Gastrocnemius medialis (tissue), 4 donors: ENCODE results near the gene UPK3BL2. TPM values are rescaled to one million over a fixed set of nuclear protein-coding genes. Genes with fewer than 3 reads are reported as not detected.
"Not testable (repeated sequence)": the region's sequence is repeated elsewhere in the genome, so short reads cannot be mapped to it uniquely, and the experiment has no call there.

Experiments
- ATAC-seq, 2 donors: fragments of 150-250 bp; one replicate each; pipeline ENCODE4 v1.9.1; 2016
- DNase-seq, 2 donors: peaks; one replicate each; pipeline ENCODE4 v3.0.0-alpha.2; 2019
- H3K27ac ChIP-seq, 4 donors: fragments of 200-600 bp; sonication (generic); 1 replicate in 1 of 4; 2 replicates in 3 of 4; pipeline ENCODE4 v1.5.1; 2016 to 2018; ENCODE audit warnings: mild to moderate bottlenecking in 2 of 4, moderate library complexity in 1 of 4
- H3K27me3 ChIP-seq, 3 donors: fragments of 200-600 bp; sonication (generic) in 2 of 3; 1 replicate in 1 of 3; 2 replicates in 2 of 3; pipeline versions ENCODE4 v1.5.1 to v1.6.0; 2016 to 2019; ENCODE audit warnings: mild to moderate bottlenecking in 1 of 3, moderate library complexity in 1 of 3
- H3K36me3 ChIP-seq, 2 donors: fragments of 200-600 bp; sonication (generic) in 1 of 2; one replicate each; pipeline ENCODE4 v1.5.1; 2017 to 2018
- H3K4me1 ChIP-seq, 2 donors: fragments of 200-600 bp; sonication (generic) in 1 of 2; one replicate each; pipeline ENCODE4 v1.5.1; 2016 to 2017; ENCODE audit warnings: mild to moderate bottlenecking in 2 of 2
- H3K4me3 ChIP-seq, 4 donors: fragments of 200-600 bp; sonication (generic) in 3 of 4; 1 replicate in 1 of 4; 2 replicates in 3 of 4; pipeline ENCODE4 v1.5.1; 2016 to 2019; ENCODE audit warnings: mild to moderate bottlenecking in 2 of 4
- H3K9me3 ChIP-seq, 3 donors: fragments of 200-600 bp; sonication (generic) in 2 of 3; 1 replicate in 1 of 3; 2 replicates in 2 of 3; pipeline ENCODE4 v1.5.1; 2016 to 2019
- POLR2A ChIP-seq, 2 donors: fragments of 450-650 bp; IDR thresholded peaks; one replicate each; pipeline ENCODE4 v1.6.1; 2017; ENCODE audit warnings: antibody characterized with exemption in 2 of 2, mild to moderate bottlenecking in 2 of 2, moderate library complexity in 2 of 2
- in situ Hi-C, 4 donors: fragments of 200-750 bp; cut with MboI; loops; one replicate each; pipeline versions ENCODE4 v1.15.0 to v1.8.0; 2017; ENCODE audit warnings: low sequenced_read_pairs in 4 of 4
- intact Hi-C: fragments of 100-400 bp; cut with DNase I; formaldehyde crosslinking; loops from one replicate; pipeline ENCODE4 v1.15.1; 2023; ENCODE audit warnings: low total_unique reads
- total RNA-seq, 4 donors: library from RNA; depleted of rRNA; stranded (reverse); fragments of >200 nt; gene quantifications; one replicate each; pipeline versions ENCODE4 v1.1.0 to v1.2.3, GENCODE V29; 2016
- TF ChIP-seq, protein P1 (sequence below), 5 experiments: fragments of 450-650 bp in 3 of 5; fragments of 200-600 bp in 2 of 5; sonication (generic) in 2 of 5; IDR thresholded peaks in 4 of 5; conservative IDR thresholded peaks in 1 of 5; 1 replicate in 4 of 5; 2 replicates in 1 of 5; pipeline ENCODE4 v1.5.1; 2016 to 2019; ENCODE audit warnings: antibody characterized with exemption in 5 of 5, mild to moderate bottlenecking in 3 of 5, moderate library complexity in 3 of 5

Gene UPK3BL2
- total RNA-seq, 4 donors from 2014 or later = 1.6 to 3.0 TPM; not detected in 2

DNA sequence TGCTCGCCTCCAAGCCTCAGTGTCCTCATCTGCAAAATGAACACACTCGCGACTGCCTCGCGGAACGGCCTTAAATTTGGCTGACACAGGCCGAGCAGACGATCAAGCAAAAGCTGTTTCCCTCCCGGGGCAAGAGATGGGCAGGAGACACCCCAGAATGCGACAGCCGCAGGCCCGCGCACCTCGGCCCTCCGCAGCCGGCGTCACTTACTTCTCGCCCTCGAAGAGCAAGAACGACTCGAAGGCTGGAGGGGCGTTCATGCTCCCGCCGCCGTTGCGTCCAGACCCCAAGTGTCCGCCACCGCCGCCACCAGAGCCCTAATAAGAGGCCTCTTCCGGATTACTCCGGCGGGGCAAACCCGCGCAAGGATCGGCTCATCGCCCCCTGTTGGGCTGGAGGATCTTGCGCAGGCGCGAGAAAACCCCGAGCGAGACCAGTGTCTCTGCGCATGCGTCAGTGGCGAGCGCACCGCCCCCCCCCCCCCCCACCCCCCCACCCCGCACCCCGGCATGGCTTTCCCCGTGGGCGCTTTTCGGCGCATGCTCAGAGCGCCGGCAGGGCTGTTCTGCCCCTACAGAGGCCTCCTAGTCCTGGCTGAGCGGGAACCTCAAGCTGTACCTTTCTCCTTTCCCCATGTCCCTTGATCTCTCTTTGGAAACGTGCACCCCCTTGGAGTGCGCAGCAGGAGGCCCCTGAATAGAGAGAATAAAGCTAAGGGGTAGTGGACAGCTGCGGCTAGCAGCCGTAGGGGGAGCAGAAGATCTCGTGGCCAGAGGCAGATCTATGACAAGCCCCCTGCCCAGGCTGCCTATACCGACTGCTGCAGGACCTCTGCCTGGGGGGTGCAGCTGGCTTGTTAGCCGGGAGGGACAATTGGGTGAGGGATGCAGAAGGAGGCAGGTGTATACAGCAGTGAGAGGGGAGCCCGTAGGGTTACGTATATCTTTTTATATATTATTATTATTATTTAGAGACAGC lies 29.1 kb upstream of the UPK3BL2 start, which contains the start of gene POLR2J3:
POLR2J3 (minus strand) TSS at position 323 of the 979 bp plus-strand sequence; CDS start at position 261, 62 bp downstream.
- H3K4me1 ChIP-seq, H3K9me3 ChIP-seq, in situ Hi-C loops, H3K36me3 ChIP-seq, H3K27me3 ChIP-seq, intact Hi-C loops: not testable (repeated sequence)
- H3K4me3 ChIP-seq = peak within 1 kb of the TSS; percentile 74 to 99 (median 84)
- ATAC-seq (peak; percentile 89 to 96), DNase-seq (peak; percentile 88 to 98)
- TF ChIP-seq POLR2A (IDR thresholded peaks at IDR 0.05) = peak in 1 of 2 donors; percentile 45
- TF ChIP-seq, protein P1, sequence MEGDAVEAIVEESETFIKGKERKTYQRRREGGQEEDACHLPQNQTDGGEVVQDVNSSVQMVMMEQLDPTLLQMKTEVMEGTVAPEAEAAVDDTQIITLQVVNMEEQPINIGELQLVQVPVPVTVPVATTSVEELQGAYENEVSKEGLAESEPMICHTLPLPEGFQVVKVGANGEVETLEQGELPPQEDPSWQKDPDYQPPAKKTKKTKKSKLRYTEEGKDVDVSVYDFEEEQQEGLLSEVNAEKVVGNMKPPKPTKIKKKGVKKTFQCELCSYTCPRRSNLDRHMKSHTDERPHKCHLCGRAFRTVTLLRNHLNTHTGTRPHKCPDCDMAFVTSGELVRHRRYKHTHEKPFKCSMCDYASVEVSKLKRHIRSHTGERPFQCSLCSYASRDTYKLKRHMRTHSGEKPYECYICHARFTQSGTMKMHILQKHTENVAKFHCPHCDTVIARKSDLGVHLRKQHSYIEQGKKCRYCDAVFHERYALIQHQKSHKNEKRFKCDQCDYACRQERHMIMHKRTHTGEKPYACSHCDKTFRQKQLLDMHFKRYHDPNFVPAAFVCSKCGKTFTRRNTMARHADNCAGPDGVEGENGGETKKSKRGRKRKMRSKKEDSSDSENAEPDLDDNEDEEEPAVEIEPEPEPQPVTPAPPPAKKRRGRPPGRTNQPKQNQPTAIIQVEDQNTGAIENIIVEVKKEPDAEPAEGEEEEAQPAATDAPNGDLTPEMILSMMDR (IDR thresholded peaks at IDR 0.05 in 4 of 5, conservative IDR thresholded peaks at IDR 0.05 in 1 of 5) = peak in 4 of 5 experiments; percentile 30 to 68 (median 60)
- H3K27ac ChIP-seq = peak within 1 kb of the TSS; percentile 82 to 88 (median 84)

DNA sequence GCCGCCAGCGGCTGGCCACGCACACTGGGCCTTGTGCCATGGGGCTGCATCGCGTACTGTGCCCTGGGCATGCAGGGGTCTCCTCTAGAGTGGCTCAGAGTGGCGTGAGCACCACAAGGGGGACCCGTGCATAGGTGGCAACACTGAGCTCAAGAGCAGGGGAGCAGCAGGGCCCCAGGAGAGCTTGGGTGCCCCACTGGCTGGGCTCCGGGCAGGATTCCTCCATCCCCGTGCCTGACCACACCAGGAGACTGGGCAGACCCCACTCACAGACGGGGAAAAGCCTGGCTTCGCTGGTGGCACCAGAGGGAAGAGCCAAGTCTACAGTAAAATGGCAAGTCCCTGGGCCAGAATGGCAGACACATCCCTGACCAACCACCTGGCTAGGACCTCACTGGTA lies 25.1 kb upstream of the UPK3BL2 start:
- H3K27ac ChIP-seq, H3K4me1 ChIP-seq, intact Hi-C loops, H3K36me3 ChIP-seq, DNase-seq, H3K4me3 ChIP-seq, ATAC-seq, in situ Hi-C loops, H3K27me3 ChIP-seq, H3K9me3 ChIP-seq: not testable (repeated sequence)

DNA sequence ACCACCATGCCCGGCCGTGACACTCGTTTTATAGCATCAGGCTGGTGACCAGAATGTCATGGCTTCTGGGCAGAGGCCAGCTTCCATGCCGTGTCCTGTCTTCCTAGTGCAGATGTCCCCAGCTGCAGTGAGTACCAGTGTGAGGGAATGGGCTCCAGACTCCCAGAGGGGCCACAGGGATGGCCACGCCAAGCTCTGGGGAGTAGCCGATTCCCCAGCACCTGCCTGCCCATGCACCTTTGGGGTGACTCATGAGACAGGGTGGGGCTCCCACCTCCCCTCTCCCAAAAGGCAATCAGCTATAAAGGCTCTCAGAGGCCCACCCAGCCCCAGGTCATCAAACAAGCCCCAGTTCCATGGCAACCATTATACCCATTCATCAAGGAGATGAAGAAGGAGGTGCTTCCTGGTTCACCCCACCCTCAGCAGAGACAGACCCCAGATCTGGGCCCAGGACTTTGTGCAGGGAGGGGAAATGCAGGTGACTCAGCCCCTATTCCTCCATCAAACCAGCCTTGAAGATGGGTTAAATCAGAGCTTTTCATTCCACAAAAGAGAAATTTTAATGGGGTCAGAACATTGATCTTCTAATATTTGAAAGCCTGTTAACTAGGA lies 7.4 kb upstream of the UPK3BL2 start, which contains the start of gene SPDYE2:
SPDYE2 (plus strand) TSS at position 419 of the 615 bp plus-strand sequence. CDS start 2,030 bp downstream, outside the sequence.
- H3K9me3 ChIP-seq, H3K27ac ChIP-seq, H3K36me3 ChIP-seq, H3K27me3 ChIP-seq, H3K4me3 ChIP-seq, DNase-seq, in situ Hi-C loops, H3K4me1 ChIP-seq, intact Hi-C loops: not testable (repeated sequence)
- ATAC-seq = peak in 1 of 2 donors; percentile 11

DNA sequence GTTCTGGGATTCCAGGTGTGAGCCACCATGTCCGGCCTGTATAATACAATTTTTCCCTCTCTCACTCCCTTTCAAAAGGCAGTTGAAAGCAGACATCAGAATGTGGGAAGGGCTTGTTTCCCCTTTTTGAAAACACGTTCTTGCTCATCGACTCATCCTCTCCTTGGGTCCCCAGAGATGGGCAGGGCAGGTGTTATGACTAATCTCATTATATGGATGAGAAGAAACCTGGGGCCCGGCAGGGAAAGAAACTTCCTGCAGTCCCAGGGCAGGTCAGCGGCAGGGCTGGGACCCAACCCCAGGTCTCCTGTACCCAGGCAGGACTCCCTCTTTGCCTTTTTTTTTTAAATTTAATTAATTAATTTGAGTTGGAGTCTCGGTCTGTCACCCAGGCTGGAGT lies 2.9 kb upstream of the UPK3BL2 start:
- H3K36me3 ChIP-seq, H3K27ac ChIP-seq, in situ Hi-C loops, DNase-seq, H3K4me1 ChIP-seq, intact Hi-C loops, H3K27me3 ChIP-seq, H3K4me3 ChIP-seq, ATAC-seq, H3K9me3 ChIP-seq: not testable (repeated sequence)

DNA sequence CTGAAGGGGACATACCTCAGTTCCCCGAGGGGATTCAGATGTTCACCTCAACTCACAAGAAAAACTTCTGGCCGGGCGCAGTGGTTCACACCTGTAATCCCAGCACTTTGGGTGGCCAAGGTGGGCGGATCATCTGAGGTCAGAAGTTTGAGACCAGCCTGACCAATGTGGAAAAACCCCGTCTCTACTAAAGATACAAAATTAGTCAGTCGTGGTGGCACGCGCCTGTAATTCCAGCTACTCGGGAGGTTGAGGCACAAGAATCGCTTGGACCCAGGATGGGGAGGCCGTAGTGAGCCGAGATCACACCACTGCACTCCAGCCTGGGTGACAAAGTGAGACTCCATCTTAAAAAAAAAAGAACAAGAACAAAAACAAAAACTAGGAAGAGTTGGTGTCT lies 1.8 kb upstream of the UPK3BL2 start:
- intact Hi-C loops, H3K9me3 ChIP-seq, H3K4me1 ChIP-seq, DNase-seq, in situ Hi-C loops, ATAC-seq, H3K36me3 ChIP-seq, H3K27me3 ChIP-seq, H3K27ac ChIP-seq, H3K4me3 ChIP-seq: not testable (repeated sequence)

DNA sequence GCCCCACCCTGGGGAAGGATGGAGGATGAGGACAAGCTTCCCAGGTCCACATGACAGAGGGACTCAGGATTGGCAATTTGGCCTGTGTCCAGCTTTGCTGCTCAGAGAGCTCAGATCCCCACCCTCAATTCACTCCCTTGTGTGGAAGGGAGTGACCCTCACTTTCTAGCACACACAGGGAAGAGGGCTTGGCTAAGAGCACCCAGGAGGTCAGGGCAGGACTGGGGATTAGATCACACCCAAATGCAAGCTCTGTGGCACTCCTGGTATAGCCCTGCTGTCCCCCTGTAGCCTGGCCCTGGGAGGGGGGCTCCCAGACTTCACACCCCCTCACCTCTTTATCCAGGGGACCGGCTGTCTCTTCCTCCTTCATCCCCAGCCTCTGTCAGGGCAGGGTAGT lies 876 bp upstream of the UPK3BL2 start:
- intact Hi-C loops, H3K9me3 ChIP-seq, H3K4me1 ChIP-seq, H3K4me3 ChIP-seq, in situ Hi-C loops, ATAC-seq, H3K27me3 ChIP-seq, H3K36me3 ChIP-seq, DNase-seq, H3K27ac ChIP-seq: not testable (repeated sequence)

DNA sequence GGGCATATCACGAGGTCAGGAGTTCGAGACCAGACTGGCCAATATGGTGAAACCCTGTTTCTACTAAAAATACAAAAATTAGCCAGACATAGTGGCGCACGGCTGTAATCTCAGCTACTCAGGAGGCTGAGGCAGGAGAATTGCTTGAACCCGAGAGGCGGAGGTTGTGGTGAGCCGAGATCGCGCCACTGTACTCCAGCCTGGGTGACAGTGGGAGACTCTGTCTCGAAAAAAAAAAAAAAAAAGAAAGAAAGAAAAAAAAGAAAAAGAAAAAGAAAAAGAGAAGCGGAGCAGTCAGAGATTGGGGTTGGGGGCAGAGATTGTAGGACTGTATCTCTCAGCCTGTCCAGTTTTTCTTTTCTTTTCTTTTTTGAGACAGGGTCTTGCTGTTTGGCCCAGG lies 725 bp downstream of the UPK3BL2 start:
- H3K36me3 ChIP-seq, H3K4me1 ChIP-seq, ATAC-seq, H3K27ac ChIP-seq, DNase-seq, H3K4me3 ChIP-seq, H3K27me3 ChIP-seq, H3K9me3 ChIP-seq, in situ Hi-C loops, intact Hi-C loops: not testable (repeated sequence)

DNA sequence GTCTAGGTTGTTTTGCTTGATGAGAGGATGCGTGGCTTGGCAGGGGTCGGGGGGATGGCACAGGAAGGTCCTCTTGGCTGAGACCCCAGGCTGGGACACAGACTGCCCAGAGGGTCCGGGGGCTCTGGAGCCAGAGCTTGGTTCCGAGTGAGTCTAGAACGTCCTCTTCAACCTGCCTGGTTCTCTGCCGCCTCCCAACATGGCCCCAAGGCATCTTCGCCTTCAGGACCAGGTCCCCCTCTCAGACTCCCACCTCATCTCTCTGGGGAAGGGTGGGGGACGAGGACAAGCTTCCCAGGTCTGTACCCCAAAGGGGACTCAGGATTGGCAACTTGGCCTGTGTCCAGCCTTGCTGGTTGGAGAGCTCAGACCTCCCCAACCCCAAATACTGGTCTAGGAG lies 1.4 kb downstream of the UPK3BL2 start:
- intact Hi-C loops, H3K9me3 ChIP-seq, DNase-seq, H3K36me3 ChIP-seq, H3K27me3 ChIP-seq, H3K4me3 ChIP-seq, H3K4me1 ChIP-seq, in situ Hi-C loops, H3K27ac ChIP-seq, ATAC-seq: not testable (repeated sequence)

DNA sequence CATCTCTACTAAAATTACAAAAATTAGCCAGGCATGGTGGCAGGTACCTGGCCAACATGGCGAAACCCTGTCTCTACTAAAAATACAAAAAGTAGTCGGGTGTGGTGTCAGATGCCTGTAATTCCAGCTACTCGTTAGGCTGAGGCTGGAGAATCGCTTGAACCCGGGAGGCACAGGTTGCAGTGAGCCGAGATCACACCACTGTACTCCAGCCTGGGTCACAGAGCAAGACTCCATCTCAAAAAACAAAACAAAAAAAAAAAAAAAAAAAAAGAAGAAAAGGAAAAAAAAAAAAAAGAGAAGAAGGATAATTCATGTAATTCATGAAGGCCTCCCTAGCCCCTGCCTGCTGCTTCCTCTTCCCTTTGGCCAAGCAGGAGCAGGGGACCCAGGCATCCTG lies 2.9 kb downstream of the UPK3BL2 start:
- intact Hi-C loops, H3K4me1 ChIP-seq, in situ Hi-C loops, H3K27me3 ChIP-seq, H3K9me3 ChIP-seq, H3K27ac ChIP-seq, H3K4me3 ChIP-seq, DNase-seq, ATAC-seq, H3K36me3 ChIP-seq: not testable (repeated sequence)

DNA sequence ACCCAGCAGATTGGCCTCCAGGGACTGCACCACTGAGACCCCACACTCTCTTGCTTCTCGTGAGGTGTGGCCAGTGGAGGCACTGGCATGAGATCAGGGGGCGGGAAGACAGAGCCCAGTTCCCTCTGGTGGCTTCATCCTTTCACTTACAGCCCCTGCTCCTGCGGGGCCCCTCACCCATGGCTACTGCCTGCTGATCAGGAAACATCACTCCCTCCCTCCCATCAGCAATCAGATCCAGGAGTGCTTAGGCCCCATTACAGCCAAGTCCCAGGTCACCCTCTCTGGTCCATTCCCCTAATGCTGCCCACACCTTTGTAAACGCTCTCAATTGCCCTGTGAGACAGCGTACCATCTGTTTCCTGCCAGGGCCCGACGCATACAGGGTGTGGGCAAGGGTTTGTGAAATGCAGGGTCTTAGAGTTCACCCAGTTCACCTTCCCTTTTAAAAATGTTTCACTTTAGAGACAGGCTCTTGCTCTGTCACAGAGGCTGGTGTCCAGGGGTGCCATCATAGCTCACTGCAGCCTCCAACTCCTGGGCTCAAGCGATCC lies 8.4 kb downstream of the UPK3BL2 start:
- H3K9me3 ChIP-seq, H3K4me3 ChIP-seq, in situ Hi-C loops, DNase-seq, H3K36me3 ChIP-seq, H3K4me1 ChIP-seq, H3K27me3 ChIP-seq, H3K27ac ChIP-seq, ATAC-seq, intact Hi-C loops: not testable (repeated sequence)
